GM18499 (cell line): ENCODE data around the gene GGCX.
A peak's percentile ranks its signal among the peaks of the same experiment; 100 is the strongest.
"Not testable (repeated sequence)": the region's sequence is repeated elsewhere in the genome, so short reads cannot be mapped to it uniquely, and the experiment has no call there.

ENCODE experiments used
- ATAC-seq: cut with Tn5 transposase; IDR thresholded peaks from one replicate; pipeline ENCODE4 v1.9.1; 2021; ENCODE audit warnings: moderate number of reproducible peaks; ENCODE audit not compliant: insufficient read depth, unreplicated experiment

GGCX gene

DNA sequence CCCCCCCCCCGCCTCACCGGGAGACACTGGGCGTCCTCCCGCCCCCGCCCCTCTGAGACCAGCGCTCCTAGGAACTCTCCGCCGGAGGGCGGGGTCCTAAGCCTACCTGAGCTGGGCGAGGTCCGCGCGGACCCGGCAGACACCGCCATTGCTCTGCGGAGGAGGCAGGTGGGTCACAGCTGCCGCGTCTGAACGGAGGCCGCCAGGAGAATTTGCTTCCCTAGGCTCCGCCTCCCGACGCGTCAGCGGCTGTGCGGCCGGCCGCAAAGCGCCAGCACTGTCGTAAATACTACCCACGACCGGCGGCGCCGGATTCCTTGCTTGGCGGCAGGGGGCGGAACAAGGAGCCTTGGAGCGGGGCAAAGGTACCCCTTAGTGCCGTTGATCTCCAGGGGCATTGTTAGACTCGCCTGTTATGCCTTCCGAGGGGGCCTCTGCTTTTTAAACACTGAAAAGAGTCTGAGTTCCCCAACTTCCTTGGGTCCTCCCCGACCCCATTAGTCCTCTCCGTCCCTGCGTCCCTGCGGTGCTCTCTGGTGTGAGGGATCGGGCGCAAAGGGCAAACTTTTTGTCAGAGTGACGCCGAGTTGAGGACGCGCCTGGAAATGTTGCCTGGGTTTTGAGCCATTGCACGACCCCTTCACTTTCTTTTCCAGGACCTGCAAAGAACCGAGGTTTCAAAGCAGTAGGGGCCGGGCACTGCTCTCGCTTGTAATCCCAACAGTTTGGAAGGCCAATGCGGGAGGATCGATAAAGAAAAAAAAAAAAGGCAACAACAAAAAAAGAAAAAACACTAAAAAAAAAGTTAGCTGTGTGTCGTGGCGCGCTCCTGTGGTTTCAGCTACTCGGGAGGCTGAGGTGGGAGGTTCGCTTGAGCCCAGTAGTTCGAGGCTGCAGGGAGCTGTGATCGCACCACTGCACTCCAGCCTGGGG is at the start of gene GGCX:
Gene GGCX (minus strand): TSS at position 214 of the 933 bp plus-strand sequence. CDS start 65 bp downstream, at position 149.
- peak; percentile 67 for ATAC-seq

DNA sequence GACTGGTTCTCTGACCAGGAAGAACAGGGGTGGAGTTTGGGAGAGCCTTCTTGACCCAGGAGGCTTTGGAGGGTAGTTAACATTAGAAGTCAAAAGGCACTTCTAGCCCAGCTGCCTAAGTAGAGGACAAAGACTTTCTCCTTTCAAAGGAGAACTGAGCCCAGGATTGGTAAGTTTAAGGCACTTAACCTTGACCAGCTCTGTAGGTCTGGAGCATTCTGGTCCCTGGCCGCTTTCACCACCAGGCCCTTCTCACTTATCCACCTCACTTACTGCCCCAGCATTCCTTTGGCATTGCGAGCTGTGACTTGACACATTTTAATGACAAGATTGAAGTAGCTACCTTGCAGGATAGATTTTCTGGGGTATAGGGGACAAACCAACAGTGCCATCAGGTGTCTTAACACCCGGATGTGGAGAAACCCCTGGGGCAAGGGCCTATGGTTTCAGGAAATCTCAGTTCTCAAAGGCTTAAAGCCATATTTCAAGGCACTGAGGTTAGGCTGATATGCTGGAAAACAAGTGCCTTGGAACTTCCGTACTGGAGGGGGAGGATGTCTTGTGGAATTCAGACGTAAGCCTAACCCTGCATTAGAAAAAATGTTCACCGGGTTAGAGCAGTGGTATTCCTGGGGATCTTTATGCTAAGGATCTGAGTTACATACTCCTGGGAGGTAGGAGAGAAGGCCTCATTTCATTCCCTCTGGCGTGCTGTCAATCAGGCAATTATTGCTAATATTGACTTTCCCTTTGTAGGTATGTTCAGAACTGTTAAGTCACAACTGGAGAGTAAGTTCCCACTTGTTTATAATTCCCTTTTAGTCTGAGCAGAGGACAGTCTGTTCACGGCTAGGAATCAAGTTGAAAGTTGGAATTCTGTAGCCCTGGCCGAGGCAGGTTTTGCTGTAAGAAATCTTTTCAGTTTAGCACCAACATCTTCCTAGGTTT is 46.2 kb upstream of the GGCX start:
- ATAC-seq = no peak

DNA sequence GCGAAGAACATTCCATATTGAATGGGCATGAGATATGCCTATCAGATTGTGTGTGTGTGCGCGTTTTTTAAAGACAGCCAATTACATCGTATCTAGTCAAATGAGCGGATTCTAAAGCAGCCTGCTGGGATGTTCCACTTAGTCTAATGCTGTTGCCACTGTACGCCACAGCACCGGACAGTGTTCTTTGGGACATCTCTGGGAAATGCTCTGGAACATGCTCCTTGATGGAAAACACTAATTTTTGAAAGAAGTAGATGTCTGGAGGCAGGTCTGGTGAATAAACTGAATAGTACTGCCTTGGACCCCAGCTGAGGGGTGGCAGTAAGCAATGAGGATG is 44.8 kb upstream of the GGCX start:
- no peak for ATAC-seq

DNA sequence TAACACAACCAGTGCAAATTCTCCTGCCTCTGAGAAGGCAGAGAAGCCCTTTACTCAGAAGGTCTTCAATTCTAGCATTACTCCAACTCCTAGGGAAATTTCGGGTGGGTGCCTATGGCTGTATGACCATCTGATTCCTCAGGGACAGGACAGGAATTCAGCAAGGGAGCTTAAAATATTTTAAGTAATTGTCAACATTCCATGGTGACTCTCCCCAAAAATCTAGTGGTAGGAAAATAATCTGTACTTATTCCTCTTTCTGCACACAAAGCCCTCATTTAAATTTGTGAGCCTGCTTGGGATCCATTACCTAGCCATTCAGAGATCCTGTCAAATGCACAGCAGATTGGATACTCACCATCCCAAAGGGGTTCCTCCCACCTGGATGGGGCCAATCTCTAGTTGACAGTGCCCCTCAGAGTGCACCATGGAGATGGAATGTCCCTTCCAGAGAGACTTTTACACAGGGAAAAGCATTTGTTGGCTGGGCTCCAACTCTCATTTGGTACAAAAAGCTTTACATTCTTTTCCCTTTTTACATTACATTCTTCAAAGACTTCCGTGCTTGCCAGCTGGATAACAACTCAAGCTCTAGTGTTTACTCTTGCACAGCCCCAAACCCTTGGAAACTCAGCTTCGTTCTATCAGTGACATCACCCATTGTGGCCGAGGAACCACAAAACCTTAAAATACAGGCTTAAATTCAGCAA is 44.3 kb upstream of the GGCX start:
- ATAC-seq = no peak

DNA sequence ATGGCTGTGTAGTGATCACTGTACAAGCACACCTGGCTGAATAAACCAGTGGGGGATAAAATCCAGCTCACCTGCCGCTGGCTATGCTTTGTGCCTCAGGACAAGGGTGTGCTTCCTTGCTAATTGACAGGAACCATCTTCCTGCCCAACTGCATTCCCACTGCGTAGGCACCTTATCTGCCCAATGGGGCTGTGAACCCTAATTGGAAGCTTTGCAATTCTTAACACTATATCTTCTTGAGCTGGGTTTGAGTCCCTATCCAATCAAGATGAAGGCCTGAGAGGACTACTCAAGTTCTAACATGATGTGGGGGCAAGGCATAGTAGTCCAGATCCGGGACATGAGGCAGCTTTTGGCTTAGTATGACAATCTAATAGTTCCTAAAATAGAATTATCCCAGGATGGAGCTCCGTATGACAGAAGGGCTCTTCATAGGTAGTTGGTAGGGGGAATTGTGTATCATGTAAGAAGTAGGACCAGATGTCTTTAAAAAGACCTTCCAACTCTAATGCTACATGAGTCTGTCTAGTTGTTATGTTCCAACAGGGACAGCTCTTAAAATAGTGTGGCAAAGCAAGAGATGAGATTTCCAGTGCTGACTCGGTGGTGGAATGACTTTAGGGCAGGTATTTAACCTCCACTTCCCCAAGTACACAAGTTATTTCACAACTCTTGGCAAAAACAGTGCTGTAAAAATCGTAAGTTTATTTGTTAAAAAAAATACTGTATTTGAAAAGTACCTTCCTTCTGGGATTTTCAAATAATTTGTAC is 43.5 kb upstream of the GGCX start:
- ATAC-seq = no peak

DNA sequence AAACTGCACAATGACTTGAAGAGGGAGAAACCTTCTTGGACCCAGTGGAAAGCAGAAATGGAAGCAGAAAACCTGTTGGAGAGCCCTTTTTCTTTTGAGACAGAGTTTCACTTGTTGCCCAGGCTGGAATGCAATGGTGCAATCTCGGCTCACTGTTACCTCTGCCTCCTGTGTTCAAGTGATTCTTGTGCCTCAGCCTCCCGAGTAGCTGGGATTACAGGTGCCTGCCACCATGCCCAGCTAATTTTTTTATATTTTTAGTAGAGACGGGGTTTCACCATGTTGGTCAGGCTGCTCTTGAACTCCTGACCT is 42.8 kb upstream of the GGCX start:
- not testable (repeated sequence) for ATAC-seq

DNA sequence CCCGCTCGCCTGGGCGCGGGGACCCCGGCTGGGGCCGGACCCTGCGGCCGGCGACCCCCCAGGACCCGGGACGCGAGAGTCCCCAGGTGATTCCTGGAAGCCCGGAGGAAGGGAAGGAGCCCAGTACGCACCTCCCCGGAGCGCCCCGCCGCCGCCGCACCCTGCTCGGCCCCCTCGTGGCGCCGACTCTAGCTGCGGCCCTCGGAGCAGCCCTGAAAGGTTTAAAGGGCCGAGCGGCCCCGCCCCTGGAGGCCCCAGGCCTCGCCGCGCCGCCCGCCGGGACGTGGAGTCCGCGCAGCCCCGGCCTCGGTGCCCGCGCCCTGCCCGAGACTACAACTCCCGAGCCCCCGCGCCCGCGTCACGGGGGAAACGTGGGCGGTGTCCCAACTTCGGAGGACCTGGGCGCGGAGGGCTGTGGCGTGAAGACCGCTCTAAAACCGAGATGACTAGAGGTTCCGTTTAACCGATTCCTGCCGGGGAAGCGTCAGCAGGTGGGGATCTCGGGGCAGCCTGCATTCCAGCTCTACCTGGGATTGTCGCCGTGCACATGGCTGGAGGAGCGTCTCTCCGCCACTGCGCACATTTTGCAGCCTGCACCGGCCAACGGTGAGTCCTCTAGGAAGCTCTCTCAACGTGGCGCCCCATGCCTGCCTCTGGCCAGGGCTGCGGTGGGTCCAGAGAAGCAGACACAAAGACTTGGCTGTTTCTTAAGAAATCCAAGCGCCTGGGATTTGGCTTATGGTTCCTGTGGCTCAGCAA is 41.4 kb upstream of the GGCX start, which contains the start of gene TMEM150A:
Gene TMEM150A (minus strand): TSS at position 223 of the 759 bp plus-strand sequence. CDS start 750 bp downstream, outside the sequence.
- peak; percentile 49 for ATAC-seq

DNA sequence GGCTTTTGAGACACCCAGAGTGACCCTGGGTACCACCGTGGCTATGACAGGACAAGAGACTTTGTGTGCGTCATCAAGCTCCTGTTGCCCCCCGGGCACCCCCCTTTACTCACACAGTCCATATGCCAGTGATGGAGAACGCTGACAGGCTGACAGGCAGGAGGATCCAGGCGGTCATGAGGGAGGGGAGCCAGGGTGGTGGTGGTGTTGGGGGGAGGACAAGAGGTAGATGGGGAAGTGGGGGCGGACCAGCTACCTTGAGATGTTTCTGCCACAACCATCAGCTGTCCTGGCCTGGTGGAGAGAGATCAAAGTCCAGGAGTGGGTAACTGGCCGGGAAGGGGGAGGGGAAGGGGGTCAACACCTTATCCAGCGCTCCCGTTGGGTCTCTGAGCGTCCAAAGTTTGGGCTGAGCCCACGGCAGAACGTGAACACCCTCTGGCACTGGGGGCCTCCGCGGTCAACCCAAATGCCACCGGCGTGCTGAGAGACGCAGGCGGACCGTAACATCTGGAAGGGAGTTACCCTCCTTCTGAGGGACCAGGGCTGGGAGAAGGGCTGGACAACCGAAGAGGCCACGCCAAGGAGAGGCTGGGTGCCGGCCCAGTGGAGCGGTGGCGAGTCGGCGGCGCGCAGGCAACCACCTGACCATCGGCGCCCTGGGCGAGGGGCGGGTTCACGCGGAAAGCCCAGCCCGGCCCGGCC is 40.6 kb upstream of the GGCX start:
- peak; percentile 19 for ATAC-seq

DNA sequence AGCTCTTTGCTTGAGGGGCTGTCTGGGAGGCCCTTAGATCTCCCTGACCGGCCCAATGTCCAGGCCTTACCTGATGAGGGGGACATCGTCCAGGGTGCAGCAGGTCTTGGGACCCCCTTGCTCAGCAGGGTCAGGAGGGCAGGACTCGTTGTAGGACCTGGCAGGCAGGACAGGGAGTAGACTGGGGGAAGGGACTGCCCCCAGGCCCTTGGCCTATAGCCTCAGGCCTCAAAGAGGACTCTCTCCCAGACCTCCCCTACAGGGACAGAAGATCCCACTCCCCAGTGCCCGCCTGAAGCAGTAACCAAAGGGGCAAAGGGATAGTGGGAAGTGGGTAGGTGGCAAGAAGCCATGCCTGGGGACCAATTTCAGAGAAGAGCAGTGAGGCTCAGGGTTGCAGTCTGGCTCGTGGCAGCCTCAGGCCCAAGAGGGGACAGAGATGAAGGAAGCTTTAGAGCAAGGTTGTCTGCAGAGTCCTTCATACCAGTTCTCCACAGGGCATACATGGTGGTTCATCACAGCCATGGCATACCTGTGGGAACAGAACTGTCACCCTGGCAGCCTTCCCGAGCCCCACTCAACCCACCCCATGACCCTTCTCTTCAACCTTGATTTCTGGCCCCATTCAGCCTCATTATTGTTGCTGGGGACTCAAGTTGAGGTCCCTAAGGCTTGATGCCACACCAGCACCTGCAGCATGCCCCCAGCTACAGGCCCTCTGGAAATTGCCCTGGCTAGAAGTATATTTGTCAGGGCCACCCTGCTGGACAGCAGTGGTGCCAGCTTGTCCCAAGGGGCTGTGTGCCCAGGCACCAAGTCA is 39.9 kb upstream of the GGCX start:
- ATAC-seq = no peak

DNA sequence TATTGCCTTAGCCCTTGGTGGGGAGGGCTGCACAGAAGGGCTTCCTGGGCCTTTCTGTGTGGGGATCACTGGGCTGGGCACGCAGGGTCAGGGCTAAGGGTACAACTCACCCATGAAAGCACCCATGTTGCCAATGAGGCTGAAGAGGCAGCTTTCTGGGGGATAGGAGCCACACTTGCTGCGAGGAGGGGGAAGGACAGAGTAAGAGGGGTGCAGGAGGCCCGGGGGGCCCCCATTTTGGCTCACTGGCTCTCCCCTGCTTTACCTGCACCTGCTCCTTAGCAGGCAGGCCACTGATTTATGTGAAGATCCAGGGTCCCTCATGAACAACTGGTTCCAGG is 38.9 kb upstream of the GGCX start:
- ATAC-seq = no peak

DNA sequence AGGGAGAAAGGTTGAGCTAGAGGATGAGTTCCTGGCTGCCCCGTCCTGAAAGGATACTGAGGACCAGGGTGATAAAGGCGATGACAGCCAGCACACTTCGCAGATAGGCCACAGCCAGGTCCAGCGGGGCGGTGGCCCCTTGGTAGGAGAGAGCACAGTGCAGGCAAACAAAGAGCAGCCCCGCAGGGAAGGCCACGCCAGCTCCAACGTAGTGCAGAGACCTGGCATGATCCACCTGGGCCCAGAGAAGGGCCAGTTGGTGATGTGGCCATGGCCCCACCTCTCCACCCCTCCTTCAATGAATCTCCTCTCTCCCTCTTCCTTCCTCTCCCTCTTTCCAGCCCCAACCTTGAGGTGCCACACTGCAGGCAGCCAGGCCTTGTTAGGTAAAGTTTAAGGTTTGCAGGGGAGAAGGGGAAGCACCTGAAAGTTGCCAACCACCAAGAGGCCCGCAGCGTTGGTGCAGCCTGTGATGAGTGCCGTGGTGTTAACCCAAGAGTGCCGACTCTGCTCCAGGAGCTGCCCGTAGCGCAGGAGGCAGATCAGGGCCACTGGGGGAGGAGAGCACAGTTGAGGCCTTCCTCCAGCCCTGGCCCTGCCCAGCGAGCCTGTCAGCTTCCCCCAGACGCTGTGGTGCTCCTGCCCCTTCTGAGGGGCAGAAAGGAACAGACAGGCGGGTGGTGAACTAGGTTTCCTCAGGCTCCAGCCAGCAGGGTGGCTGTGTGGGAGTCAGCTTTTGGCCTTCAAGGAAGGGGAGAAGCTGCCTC is 38.4 kb upstream of the GGCX start:
- ATAC-seq = no peak

DNA sequence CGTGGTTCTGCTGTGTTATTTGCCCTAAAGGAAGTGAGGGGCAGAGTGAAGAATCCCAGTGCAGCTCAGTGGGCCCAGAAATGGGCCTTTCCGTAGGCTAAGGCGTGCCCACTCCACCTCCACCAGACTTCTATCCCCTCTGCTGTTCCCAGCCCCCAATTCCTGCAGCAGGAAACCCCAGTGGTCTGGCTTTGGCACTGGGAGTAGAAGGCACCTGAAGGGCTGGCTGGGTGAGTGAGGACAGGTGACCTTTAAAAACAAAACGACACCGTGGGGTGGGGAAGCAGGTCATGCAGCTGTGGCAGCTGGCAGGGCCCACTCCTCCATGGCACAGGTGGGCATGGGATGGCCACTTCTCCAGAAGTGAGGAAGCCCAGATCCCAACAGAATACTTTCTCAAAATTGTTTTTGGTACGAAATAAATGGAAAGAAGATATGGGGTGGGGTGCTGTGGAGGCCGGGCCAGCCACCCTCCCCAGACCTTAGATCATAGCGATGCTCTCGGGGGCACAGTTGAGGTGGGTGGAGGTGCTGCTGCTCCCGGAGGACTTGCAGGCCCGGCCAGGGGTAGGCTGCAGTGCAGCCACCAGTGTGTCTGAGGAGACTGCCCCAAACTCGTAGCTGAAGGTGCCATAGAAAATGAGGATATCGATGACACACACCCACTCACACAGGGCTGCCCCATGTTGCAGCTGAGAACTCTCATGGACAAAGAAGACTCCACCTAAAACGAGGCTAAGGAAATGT is 37.5 kb upstream of the GGCX start:
- ATAC-seq = no peak

DNA sequence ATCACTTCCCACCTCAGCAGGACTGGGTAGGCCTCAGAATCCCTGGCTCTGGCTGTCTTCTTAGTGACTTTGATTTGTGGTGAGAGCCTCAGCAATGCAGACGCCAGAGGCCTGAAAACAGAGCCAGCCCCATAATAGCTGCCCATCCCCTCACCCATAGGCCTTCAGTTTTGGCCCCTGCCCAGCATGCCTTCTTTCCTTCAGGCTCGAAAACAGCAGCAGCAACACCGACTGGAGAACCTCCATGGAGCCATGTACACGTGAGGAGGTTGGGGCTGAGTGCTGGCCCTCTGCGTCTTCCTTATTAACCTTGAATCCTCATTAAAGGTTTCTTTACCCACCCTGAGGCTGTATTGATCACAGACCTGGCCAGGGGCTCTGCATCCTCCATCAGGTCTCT is 35.9 kb upstream of the GGCX start:
- no peak for ATAC-seq

DNA sequence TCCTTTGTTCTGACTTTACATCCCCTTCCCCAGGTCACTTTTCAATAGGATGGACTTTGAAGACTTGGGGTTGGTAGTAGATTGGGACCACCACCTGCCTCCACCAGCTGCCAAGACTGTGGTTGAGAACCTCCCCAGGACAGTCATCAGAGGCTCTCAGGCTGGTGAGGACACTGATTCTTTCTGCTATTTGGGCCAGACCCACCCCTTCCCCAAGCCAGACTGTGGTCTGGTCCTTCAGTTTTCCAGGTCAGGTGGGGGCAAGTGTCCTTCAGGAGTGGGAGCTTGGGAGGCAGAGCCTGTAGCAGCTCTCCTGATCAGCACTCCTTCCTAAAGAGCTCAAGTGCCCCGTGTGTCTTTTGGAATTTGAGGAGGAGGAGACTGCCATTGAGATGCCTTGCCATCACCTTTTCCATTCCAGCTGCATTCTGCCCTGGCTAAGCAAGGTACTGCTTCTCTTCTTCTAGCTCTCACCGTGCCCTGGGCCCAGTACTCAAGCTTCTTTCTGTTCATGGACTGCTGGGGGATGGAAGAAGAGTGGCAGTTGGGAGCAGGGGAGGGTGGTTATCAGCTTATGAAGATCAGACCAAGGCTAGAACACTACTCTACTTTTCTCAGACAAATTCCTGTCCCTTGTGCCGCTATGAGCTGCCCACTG is 35.3 kb upstream of the GGCX start:
- no peak for ATAC-seq

DNA sequence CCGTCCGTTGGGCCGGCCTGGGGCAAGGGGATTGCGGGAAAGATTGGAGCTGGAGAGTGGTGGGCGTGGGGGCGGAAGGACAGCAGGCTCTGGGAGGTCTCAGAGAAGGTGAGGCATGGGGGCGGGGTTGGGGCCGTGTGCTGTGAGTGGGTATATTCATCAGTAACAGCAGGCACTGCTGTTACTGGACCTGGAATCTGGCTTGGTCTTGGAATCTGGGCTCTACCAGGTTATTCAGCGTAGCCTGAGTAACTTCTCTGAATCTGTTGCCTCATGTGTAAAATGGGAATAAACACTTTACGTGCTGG is 34.7 kb upstream of the GGCX start:
- no peak for ATAC-seq
